Measurements from ENCODE around the gene RIPOR2.

The RIPOR2 gene

GRCh38 chr6:24969343-24969860, 33.6 kb upstream of the RIPOR2 start:
- Histone ChIP-seq H3K9ac (ENCODE audit: low read length in 2 of 2) (no peak overlapping the region), H3K4me3 (ENCODE audit: low read length in 2 of 2) (no peak overlapping the region), H3K36me3 (ENCODE audit: control insufficient read depth in 2 of 2, insufficient read depth in 2 of 2, low read length in 2 of 2) (no peaks in the 10 kb centered on the region), H3K4me1 (ENCODE audit: control insufficient read depth, insufficient read depth, low read length) (no peaks in the 10 kb centered on the region), H3K27me3 (ENCODE audit: control insufficient read depth in 1 of 2, insufficient read depth in 2 of 2, low read length in 2 of 2) (no peaks in the 10 kb centered on the region), H3K9me3 (ENCODE audit: control insufficient read depth in 2 of 2, low read length in 2 of 2) (no peaks in the 10 kb centered on the region), H3K27ac (ENCODE audit: low read length) (no peak overlapping the region)

- no peaks in the 10 kb centered on the region for H3K36me3 ChIP-seq (ENCODE audit: control insufficient read depth in 2 of 2, insufficient read depth in 2 of 2, low read length in 2 of 2)
- no peaks in the 10 kb centered on the region for H3K27me3 ChIP-seq (ENCODE audit: control insufficient read depth in 1 of 2, insufficient read depth in 2 of 2, low read length in 2 of 2)
- no peaks in the 10 kb centered on the region for H3K9me3 ChIP-seq (ENCODE audit: control insufficient read depth in 2 of 2, low read length in 2 of 2)
- no peak overlapping the region for H3K4me3 ChIP-seq (ENCODE audit: low read length in 2 of 2)
- no peaks in the 10 kb centered on the region for H3K4me1 ChIP-seq (ENCODE audit: control insufficient read depth, insufficient read depth, low read length)
- H3K9ac ChIP-seq (ENCODE audit: low read length in 2 of 2) = no peak overlapping the region
- H3K27ac ChIP-seq (ENCODE audit: low read length) = no peak overlapping the region
Observed at GRCh38 chr6:24968783-24969182, 33.0 kb upstream of the RIPOR2 start.

GRCh38 chr6:24967211-24967610, 31.5 kb upstream of the RIPOR2 start:
- Histone ChIP-seq H3K27me3 (ENCODE audit: control insufficient read depth in 1 of 2, insufficient read depth in 2 of 2, low read length in 2 of 2) (no peaks in the 10 kb centered on the region), H3K36me3 (ENCODE audit: control insufficient read depth in 2 of 2, insufficient read depth in 2 of 2, low read length in 2 of 2) (no peaks in the 10 kb centered on the region), H3K9ac (ENCODE audit: low read length in 2 of 2) (no peak overlapping the region)

GRCh38 chr6:24966381-24966780, 30.6 kb upstream of the RIPOR2 start:
- Histone ChIP-seq H3K4me1 (ENCODE audit: control insufficient read depth, insufficient read depth, low read length) (no peaks in the 10 kb centered on the region), H3K9me3 (ENCODE audit: control insufficient read depth in 2 of 2, low read length in 2 of 2) (no peaks in the 10 kb centered on the region), H3K4me3 (ENCODE audit: low read length in 2 of 2) (no peak overlapping the region), H3K36me3 (ENCODE audit: control insufficient read depth in 2 of 2, insufficient read depth in 2 of 2, low read length in 2 of 2) (no peaks in the 10 kb centered on the region), H3K9ac (ENCODE audit: low read length in 2 of 2) (no peak overlapping the region), H3K27ac (ENCODE audit: low read length) (no peak overlapping the region), H3K27me3 (ENCODE audit: control insufficient read depth in 1 of 2, insufficient read depth in 2 of 2, low read length in 2 of 2) (no peaks in the 10 kb centered on the region)

More at GRCh38 chr6:24967211-24967610, 31.5 kb upstream of the RIPOR2 start:
- Histone ChIP-seq H3K27ac (ENCODE audit: low read length) (no peak overlapping the region), H3K4me1 (ENCODE audit: control insufficient read depth, insufficient read depth, low read length) (no peaks in the 10 kb centered on the region), H3K9me3 (ENCODE audit: control insufficient read depth in 2 of 2, low read length in 2 of 2) (no peaks in the 10 kb centered on the region), H3K4me3 (ENCODE audit: low read length in 2 of 2) (no peak overlapping the region)

GRCh38 chr6:24963887-24964570, 28.3 kb upstream of the RIPOR2 start:
- H3K27ac ChIP-seq (ENCODE audit: low read length) = no peak overlapping the region
- no peak overlapping the region for H3K9ac ChIP-seq (ENCODE audit: low read length in 2 of 2)
- no peaks in the 10 kb centered on the region for H3K27me3 ChIP-seq (ENCODE audit: control insufficient read depth in 1 of 2, insufficient read depth in 2 of 2, low read length in 2 of 2)
- H3K9me3 ChIP-seq (ENCODE audit: control insufficient read depth in 2 of 2, low read length in 2 of 2) = no peaks in the 10 kb centered on the region
- no peaks in the 10 kb centered on the region for H3K36me3 ChIP-seq (ENCODE audit: control insufficient read depth in 2 of 2, insufficient read depth in 2 of 2, low read length in 2 of 2)
- H3K4me1 ChIP-seq (ENCODE audit: control insufficient read depth, insufficient read depth, low read length) = no peaks in the 10 kb centered on the region
- no peak overlapping the region for H3K4me3 ChIP-seq (ENCODE audit: low read length in 2 of 2)

- Histone ChIP-seq H3K9me3 (ENCODE audit: control insufficient read depth in 2 of 2, low read length in 2 of 2) (no peaks in the 10 kb centered on the region), H3K4me3 (ENCODE audit: low read length in 2 of 2) (no peak overlapping the region), H3K36me3 (ENCODE audit: control insufficient read depth in 2 of 2, insufficient read depth in 2 of 2, low read length in 2 of 2) (no peaks in the 10 kb centered on the region), H3K27me3 (ENCODE audit: control insufficient read depth in 1 of 2, insufficient read depth in 2 of 2, low read length in 2 of 2) (no peaks in the 10 kb centered on the region), H3K9ac (ENCODE audit: low read length in 2 of 2) (no peak overlapping the region), H3K4me1 (ENCODE audit: control insufficient read depth, insufficient read depth, low read length) (no peaks in the 10 kb centered on the region), H3K27ac (ENCODE audit: low read length) (no peak overlapping the region)
Observed at GRCh38 chr6:24963339-24963738, 27.6 kb upstream of the RIPOR2 start.

- Histone ChIP-seq H3K4me1 (ENCODE audit: control insufficient read depth, insufficient read depth, low read length) (no peaks in the 10 kb centered on the region), H3K9ac (ENCODE audit: low read length in 2 of 2) (no peak overlapping the region), H3K27ac (ENCODE audit: low read length) (no peak overlapping the region), H3K27me3 (ENCODE audit: control insufficient read depth in 1 of 2, insufficient read depth in 2 of 2, low read length in 2 of 2) (no peaks in the 10 kb centered on the region), H3K4me3 (ENCODE audit: low read length in 2 of 2) (no peak overlapping the region), H3K36me3 (ENCODE audit: control insufficient read depth in 2 of 2, insufficient read depth in 2 of 2, low read length in 2 of 2) (no peaks in the 10 kb centered on the region), H3K9me3 (ENCODE audit: control insufficient read depth in 2 of 2, low read length in 2 of 2) (no peaks in the 10 kb centered on the region)
Observed at GRCh38 chr6:24961852-24962251, 26.1 kb upstream of the RIPOR2 start.

GRCh38 chr6:24960991-24961475, 25.3 kb upstream of the RIPOR2 start:
- Histone ChIP-seq H3K9me3 (ENCODE audit: control insufficient read depth in 2 of 2, low read length in 2 of 2) (no peaks in the 10 kb centered on the region), H3K27me3 (ENCODE audit: control insufficient read depth in 1 of 2, insufficient read depth in 2 of 2, low read length in 2 of 2) (no peaks in the 10 kb centered on the region), H3K36me3 (ENCODE audit: control insufficient read depth in 2 of 2, insufficient read depth in 2 of 2, low read length in 2 of 2) (no peaks in the 10 kb centered on the region), H3K9ac (ENCODE audit: low read length in 2 of 2) (no peak overlapping the region), H3K4me3 (ENCODE audit: low read length in 2 of 2) (no peak overlapping the region), H3K4me1 (ENCODE audit: control insufficient read depth, insufficient read depth, low read length) (no peaks in the 10 kb centered on the region), H3K27ac (ENCODE audit: low read length) (no peak overlapping the region)

GRCh38 chr6:24959319-24959718, 23.6 kb upstream of the RIPOR2 start:
- H3K36me3 ChIP-seq (ENCODE audit: control insufficient read depth in 2 of 2, insufficient read depth in 2 of 2, low read length in 2 of 2) = no peaks in the 10 kb centered on the region
- no peaks in the 10 kb centered on the region for H3K27me3 ChIP-seq (ENCODE audit: control insufficient read depth in 1 of 2, insufficient read depth in 2 of 2, low read length in 2 of 2)
- H3K4me1 ChIP-seq (ENCODE audit: control insufficient read depth, insufficient read depth, low read length) = no peaks in the 10 kb centered on the region
- no peak overlapping the region for H3K27ac ChIP-seq (ENCODE audit: low read length)
- H3K9ac ChIP-seq (ENCODE audit: low read length in 2 of 2) = no peak overlapping the region
- no peaks in the 10 kb centered on the region for H3K9me3 ChIP-seq (ENCODE audit: control insufficient read depth in 2 of 2, low read length in 2 of 2)
- H3K4me3 ChIP-seq (ENCODE audit: low read length in 2 of 2) = no peak overlapping the region

- H3K27ac ChIP-seq (ENCODE audit: low read length) = no peak overlapping the region
- H3K27me3 ChIP-seq (ENCODE audit: control insufficient read depth in 1 of 2, insufficient read depth in 2 of 2, low read length in 2 of 2) = no peaks in the 10 kb centered on the region
- no peaks in the 10 kb centered on the region for H3K9me3 ChIP-seq (ENCODE audit: control insufficient read depth in 2 of 2, low read length in 2 of 2)
Observed at GRCh38 chr6:24957199-24957598, 21.4 kb upstream of the RIPOR2 start.

GRCh38 chr6:24953726-24954125, 18.0 kb upstream of the RIPOR2 start:
- no peak overlapping the region for H3K27ac ChIP-seq (ENCODE audit: low read length)
- no peaks in the 10 kb centered on the region for H3K27me3 ChIP-seq (ENCODE audit: control insufficient read depth in 1 of 2, insufficient read depth in 2 of 2, low read length in 2 of 2)
- no peaks in the 10 kb centered on the region for H3K4me1 ChIP-seq (ENCODE audit: control insufficient read depth, insufficient read depth, low read length)
- no peak overlapping the region for H3K9ac ChIP-seq (ENCODE audit: low read length in 2 of 2)
- H3K9me3 ChIP-seq (ENCODE audit: control insufficient read depth in 2 of 2, low read length in 2 of 2) = no peaks in the 10 kb centered on the region
- H3K36me3 ChIP-seq (ENCODE audit: control insufficient read depth in 2 of 2, insufficient read depth in 2 of 2, low read length in 2 of 2) = no peaks in the 10 kb centered on the region
- H3K4me3 ChIP-seq (ENCODE audit: low read length in 2 of 2) = no peak overlapping the region

More at GRCh38 chr6:24957199-24957598, 21.4 kb upstream of the RIPOR2 start:
- Histone ChIP-seq H3K9ac (ENCODE audit: low read length in 2 of 2) (no peak overlapping the region), H3K36me3 (ENCODE audit: control insufficient read depth in 2 of 2, insufficient read depth in 2 of 2, low read length in 2 of 2) (no peaks in the 10 kb centered on the region), H3K4me3 (ENCODE audit: low read length in 2 of 2) (no peak overlapping the region), H3K4me1 (ENCODE audit: control insufficient read depth, insufficient read depth, low read length) (no peaks in the 10 kb centered on the region)

All from stomach smooth muscle (tissue), 2 donors.